GM20000 (cell line): ENCODE data around the gene SYT1.

Experiments
- DNase-seq: peaks from one replicate; pipeline ENCODE4 v3.0.0; 2012; ENCODE audit warnings: low spot score
- CTCF ChIP-seq: IDR thresholded peaks from 2 replicates; pipeline ENCODE4 v1.5.1; 2012; ENCODE audit warnings: mild to moderate bottlenecking, control low read depth; ENCODE audit errors: extremely low read depth, missing control alignments

The SYT1 gene

GRCh38 chr12:78951803-78952551 is 87.4 kb downstream of the SYT1 start:
- no peak for DNase-seq
- TF ChIP-seq CTCF, result no peak

GRCh38 chr12:78952552-78952929 is 88.0 kb downstream of the SYT1 start:
- no peak for TF ChIP-seq CTCF
- no peak for DNase-seq

GRCh38 chr12:78958941-78959340 is 94.4 kb downstream of the SYT1 start:
- DNase-seq, result no peak
- TF ChIP-seq CTCF, result no peak

GRCh38 chr12:78959556-78959955 is 95.0 kb downstream of the SYT1 start:
- no peak for DNase-seq
- no peak for TF ChIP-seq CTCF

GRCh38 chr12:78961171-78961570 is 96.6 kb downstream of the SYT1 start:
- DNase-seq, result no peak
- no peak for TF ChIP-seq CTCF

GRCh38 chr12:78963439-78964227 is 99.1 kb downstream of the SYT1 start:
- no peak for TF ChIP-seq CTCF
- no peak for DNase-seq

GRCh38 chr12:78964521-78964920 is 99.9 kb downstream of the SYT1 start:
- no peak for TF ChIP-seq CTCF
- DNase-seq, result no peak
